GM21723 (cell line): ENCODE measurements around the gene CROCC2.

Experiments
- ATAC-seq: cut with Tn5 transposase; IDR thresholded peaks from one replicate; pipeline ENCODE4 v1.9.1; 2021; ENCODE audit warnings: mild to moderate bottlenecking, moderate library complexity; ENCODE audit not compliant: unreplicated experiment

The CROCC2 gene

GRCh38 chr2:241031436-241032165 lies 125.5 kb downstream of the CROCC2 start:
- no peak for ATAC-seq

- ATAC-seq = no peak
These were observed 127.3 kb downstream of the CROCC2 start for GRCh38 chr2:241033336-241033987.

- ATAC-seq = no peak
These were observed 127.9 kb downstream of the CROCC2 start for GRCh38 chr2:241033994-241034393.

- ATAC-seq = no peak
These were observed 128.5 kb downstream of the CROCC2 start for GRCh38 chr2:241034490-241035141.

DNA sequence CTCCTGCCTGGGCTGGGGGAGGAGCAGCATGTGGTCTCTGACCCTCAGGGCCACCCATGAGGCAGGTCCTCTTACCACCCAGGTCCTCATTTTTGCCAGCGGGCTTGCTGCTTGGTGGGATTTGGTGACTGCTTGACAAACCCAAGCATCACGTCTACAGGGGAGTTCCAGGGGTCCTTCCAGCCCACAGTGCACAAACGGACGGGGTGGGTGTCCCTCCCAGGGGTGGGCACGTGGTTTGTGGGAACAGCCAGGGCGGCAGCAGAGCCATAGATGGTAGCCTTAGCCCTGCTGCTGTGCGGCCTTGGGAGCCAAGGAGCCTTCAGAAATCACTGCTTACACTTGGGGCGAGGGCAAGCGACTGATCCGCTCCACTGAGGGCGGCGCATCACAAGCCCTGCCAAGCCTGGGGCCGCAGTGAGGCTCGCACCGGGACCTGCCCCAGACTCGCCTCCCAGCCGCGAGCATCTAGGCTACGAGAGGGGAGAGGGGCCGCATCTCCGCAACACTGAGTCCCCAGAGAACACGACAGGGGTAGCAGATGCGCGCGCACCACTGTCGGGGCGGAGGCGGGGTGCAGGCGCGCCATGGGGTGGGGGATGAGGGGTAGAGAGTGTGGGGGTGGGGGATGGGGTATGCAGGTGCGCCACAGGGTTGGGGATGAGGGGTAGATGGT lies 129.1 kb downstream of the CROCC2 start:
- ATAC-seq = no peak

- ATAC-seq = no peak
These were observed 129.8 kb downstream of the CROCC2 start for GRCh38 chr2:241035818-241036396.

- ATAC-seq = peak; percentile 76
These were observed 130.3 kb downstream of the CROCC2 start for GRCh38 chr2:241036397-241036963.

DNA sequence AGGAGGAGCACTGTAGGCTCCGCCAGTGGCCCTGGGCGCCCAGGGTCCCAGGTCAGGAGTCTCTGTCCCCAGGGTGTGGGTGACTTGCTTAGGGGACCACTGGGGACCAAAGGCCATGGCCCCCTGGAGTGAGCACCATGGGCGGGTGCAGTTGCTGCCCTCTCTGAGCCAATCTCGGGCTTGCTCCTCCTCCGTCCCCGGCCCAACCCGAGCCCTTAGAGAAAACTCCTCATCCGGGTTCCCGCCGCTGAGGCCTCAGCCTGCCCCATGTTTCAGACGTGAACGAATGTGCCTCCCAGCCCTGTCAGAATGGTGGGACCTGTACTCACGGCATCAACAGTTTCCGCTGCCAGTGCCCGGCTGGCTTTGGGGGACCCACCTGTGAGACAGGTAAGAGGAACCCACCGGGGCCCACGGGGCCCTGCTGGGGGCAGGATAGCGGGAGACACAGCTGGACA lies 130.9 kb downstream of the CROCC2 start:
- peak; percentile 43 for ATAC-seq

DNA sequence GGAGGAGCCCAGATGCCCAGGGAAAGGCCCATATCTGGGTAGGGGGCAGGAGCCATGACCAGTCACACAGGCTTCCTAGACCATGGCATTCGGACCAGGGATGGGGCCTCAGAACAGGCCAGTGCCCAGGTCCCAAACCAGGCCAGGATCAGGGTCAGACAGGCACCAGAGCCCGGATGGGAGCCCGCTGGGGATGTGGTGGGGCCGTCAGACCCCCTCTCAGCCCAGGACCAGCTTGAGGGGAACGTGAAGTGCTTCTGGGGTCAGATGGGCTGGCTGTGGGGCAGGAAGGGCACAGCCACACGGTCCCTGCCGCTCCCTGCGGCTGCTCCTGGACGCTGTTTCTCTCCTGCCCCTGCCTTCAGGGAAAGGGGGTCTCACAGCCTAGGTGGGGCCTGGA lies 131.4 kb downstream of the CROCC2 start:
- ATAC-seq = no peak

DNA sequence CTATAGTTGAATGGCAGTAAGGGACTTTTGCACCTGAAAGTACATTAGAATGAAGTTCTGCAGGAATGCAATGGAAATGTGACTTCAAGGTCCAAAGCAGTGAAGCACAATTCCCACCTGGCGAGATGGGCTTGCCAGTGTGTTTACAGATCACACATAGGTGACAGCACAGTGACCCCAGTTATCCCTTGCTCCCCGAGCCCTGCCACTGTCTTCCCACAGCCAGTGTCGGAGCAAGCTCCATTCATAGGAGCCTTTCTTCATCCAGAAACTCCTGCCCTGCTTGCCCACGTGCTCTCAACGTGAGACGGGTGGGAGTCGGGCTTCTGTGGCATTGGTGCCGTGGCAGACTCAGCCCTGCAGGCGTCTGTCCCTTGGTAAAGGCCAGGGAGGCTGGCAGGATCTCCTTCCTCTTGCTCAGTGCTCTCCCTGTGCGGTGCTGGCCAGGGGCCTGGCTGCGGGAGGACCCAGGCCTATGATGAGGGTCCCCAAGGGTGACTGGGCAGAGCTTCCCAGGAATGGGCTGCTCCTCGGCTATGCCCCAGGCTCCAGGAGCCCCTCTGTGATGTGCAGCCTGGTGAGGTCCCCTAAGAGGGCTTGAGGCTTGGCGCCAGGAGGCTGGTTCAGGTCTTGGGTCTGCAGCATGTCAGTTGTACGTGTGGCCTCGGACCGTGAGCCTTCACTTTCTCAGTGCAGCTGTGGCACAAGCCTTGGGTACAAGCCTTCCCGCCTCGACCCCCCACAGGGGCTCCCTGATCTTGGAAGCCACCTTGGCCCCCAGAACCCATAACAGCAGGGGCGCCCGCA lies 132.4 kb downstream of the CROCC2 start:
- no peak for ATAC-seq

DNA sequence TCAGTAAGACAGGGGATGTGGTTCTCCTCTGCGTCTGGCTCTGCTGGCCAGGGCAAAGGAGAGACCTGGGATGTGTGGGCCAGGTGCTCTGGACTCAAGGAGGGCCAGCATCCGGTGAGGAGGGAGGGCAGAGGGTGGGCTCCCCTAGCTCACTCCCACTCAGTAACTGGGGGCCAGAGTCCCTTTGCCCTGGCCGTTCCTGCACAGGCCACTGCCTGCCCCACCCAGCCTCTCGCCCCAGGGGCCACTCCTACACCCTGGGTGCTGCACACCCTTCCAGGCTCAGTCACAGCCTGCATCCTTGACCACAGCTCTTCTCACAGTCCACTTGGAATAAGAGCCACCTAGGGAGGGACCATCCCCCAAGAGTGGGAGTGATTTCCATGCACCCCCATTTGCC lies 133.3 kb downstream of the CROCC2 start:
- no peak for ATAC-seq

- ATAC-seq = no peak
These were observed 134.1 kb downstream of the CROCC2 start for GRCh38 chr2:241040081-241040803.

GRCh38 chr2:241041589-241042158 lies 135.5 kb downstream of the CROCC2 start:
- peak; percentile 54 for ATAC-seq
